Esophagus squamous epithelium (tissue), 4 donors: Measurements from ENCODE around the gene GTF3C2.

Source experiments
- CTCF ChIP-seq, 6 experiments: fragments of 450-650 bp in 4 of 6; fragments of 200-600 bp in 2 of 6; sonication (generic) in 2 of 6; IDR thresholded peaks; one replicate each; pipeline ENCODE4 v1.5.1; 2016 to 2019; ENCODE audit warnings: antibody characterized with exemption in 6 of 6, mild to moderate bottlenecking in 4 of 6, moderate library complexity in 4 of 6
- POLR2A ChIP-seq, 4 donors: fragments of 450-650 bp; IDR thresholded peaks; one replicate each; pipeline ENCODE4 v1.6.1; 2017; ENCODE audit warnings: antibody characterized with exemption in 4 of 4, mild to moderate bottlenecking in 4 of 4, moderate library complexity in 3 of 4

GRCh38 chr2:27354597-27354927, 2.0 kb downstream of the GTF3C2 start:
- TF ChIP-seq CTCF (IDR thresholded peaks at IDR 0.05), result no peak
- no peak for TF ChIP-seq POLR2A (IDR thresholded peaks at IDR 0.05)
